Stimulated activated naive CD8-positive, alpha-beta T cell treated with anti-CD3 and anti-CD28 coated beads, Interleukin-15, amount 100 ng/mL, for 72 hours (primary cell): ENCODE data around the gene BRD3OS.

Experiments
- ATAC-seq: fragments of 150-1000 bp; cut with Tn5 transposase; 2 replicates; pipeline ENCODE4 v1.10.0; 2021; ENCODE audit warnings: mild to moderate bottlenecking, moderate library complexity
- DNase-seq, 2 donors: peaks; one replicate each; pipeline ENCODE4 v3.0.0; 2021 to 2022
- H3K27ac Mint-ChIP-seq, 2 donors: one replicate each; pipeline ENCODE4 v1.8.0; 2022; ENCODE audit warnings: mild to moderate bottlenecking in 2 of 2, mixed read lengths in 2 of 2, moderate library complexity in 2 of 2
- H3K27me3 Mint-ChIP-seq: one replicate; pipeline ENCODE4 v1.8.0; 2022; ENCODE audit warnings: mixed read lengths
- H3K4me1 Mint-ChIP-seq: one replicate; pipeline ENCODE4 v1.8.0; 2022; ENCODE audit warnings: mild to moderate bottlenecking, mixed read lengths
- H3K4me3 Mint-ChIP-seq, 2 donors: one replicate each; pipeline ENCODE4 v1.8.0; 2022; ENCODE audit warnings: mild to moderate bottlenecking in 2 of 2, mixed read lengths in 2 of 2, moderate library complexity in 1 of 2
- H3K9me3 Mint-ChIP-seq, 2 donors: one replicate each; pipeline ENCODE4 v1.8.0; 2022; ENCODE audit warnings: mixed read lengths in 2 of 2

Gene BRD3OS, protein sequence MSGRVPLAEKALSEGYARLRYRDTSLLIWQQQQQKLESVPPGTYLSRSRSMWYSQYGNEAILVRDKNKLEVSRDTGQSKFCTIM

GRCh38 chr9:134024828-134025605 lies at the start of gene BRD3OS:
Gene BRD3OS (plus strand): TSS chr9:134025481. CDS start chr9:134026748, 1,267 bp downstream.
- Mint-ChIP-seq H3K27ac (peak within 1 kb of the TSS; percentile 59 to 87), H3K4me3 (peak within 1 kb of the TSS; percentile 86 to 90), H3K27me3 (no peaks in the 10 kb centered on the region), H3K9me3 (no peaks in the 10 kb centered on the region), H3K4me1 (peaks cover 16% of the 10 kb centered on the region)
- ATAC-seq (peak; percentile 96), DNase-seq (peak; percentile 93 to 95)

DNA sequence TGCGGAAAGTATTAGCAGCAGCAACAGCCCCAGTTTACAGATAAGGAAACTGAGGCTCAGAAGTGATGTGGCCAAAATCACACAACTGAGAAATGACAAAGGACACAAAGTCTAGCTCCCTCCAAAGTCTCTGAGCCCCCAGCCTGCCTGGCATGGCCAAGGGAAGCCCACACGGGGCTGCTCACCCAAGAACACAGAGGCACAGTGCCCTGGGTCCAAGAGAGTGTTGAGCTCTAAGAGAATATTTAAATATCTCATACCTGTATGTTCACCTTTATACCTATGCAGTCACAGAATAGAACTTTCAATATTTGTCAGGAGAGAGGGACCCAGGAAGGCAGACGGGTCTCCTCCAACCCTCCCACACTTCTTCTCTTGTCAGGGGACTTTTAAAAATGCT lies 49.8 kb upstream of the BRD3OS start:
- DNase-seq = no peak
- H3K9me3 Mint-ChIP-seq = no peaks in the 10 kb centered on the region
- ATAC-seq = no peak
- H3K4me1 Mint-ChIP-seq = no peaks in the 10 kb centered on the region
- peaks cover under 1% of the 10 kb centered on the region for H3K27me3 Mint-ChIP-seq
- peak overlapping the region; percentile 25 to 79 for H3K27ac Mint-ChIP-seq
- H3K4me3 Mint-ChIP-seq = no peak overlapping the region

- H3K4me3 Mint-ChIP-seq = no peak overlapping the region
- H3K9me3 Mint-ChIP-seq = no peaks in the 10 kb centered on the region
- no peaks in the 10 kb centered on the region for H3K4me1 Mint-ChIP-seq
- H3K27me3 Mint-ChIP-seq = peaks cover 8% of the 10 kb centered on the region
- H3K27ac Mint-ChIP-seq = no peak overlapping the region
- ATAC-seq = no peak
- no peak for DNase-seq
Observed at GRCh38 chr9:133976191-133976861, 49.0 kb upstream of the BRD3OS start.

DNA sequence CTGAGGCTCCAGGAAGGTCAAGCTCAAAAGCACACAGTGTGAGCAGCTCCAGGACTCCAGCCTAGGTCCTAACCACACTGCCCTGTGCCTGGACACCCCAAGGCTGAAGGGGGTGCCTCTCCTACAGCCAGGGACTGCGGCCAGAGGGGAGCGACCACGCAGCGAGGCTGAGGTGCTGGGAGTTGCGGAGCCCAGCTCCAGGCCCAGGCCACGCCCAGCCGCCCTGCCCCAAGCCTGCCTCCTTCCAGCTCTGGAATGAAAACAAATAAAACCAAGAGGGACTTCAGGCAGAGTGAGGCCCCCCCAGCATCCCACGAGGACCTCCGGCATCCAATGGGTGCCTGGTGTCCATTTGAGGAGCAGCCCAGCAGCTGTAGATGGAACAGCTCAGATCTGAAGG lies 48.4 kb upstream of the BRD3OS start:
- Mint-ChIP-seq H3K4me1 (no peaks in the 10 kb centered on the region), H3K4me3 (no peak overlapping the region), H3K27ac (no peak overlapping the region), H3K9me3 (no peaks in the 10 kb centered on the region), H3K27me3 (peaks cover 8% of the 10 kb centered on the region)
- DNase-seq = no peak
- no peak for ATAC-seq

- DNase-seq (no peak), ATAC-seq (no peak)
- Mint-ChIP-seq H3K27ac (peak overlapping the region in 1 of 2 donors; percentile 27), H3K27me3 (peaks cover 8% of the 10 kb centered on the region), H3K9me3 (no peaks in the 10 kb centered on the region), H3K4me3 (no peak overlapping the region), H3K4me1 (no peaks in the 10 kb centered on the region)
Observed at GRCh38 chr9:133977421-133978201, 47.7 kb upstream of the BRD3OS start.

DNA sequence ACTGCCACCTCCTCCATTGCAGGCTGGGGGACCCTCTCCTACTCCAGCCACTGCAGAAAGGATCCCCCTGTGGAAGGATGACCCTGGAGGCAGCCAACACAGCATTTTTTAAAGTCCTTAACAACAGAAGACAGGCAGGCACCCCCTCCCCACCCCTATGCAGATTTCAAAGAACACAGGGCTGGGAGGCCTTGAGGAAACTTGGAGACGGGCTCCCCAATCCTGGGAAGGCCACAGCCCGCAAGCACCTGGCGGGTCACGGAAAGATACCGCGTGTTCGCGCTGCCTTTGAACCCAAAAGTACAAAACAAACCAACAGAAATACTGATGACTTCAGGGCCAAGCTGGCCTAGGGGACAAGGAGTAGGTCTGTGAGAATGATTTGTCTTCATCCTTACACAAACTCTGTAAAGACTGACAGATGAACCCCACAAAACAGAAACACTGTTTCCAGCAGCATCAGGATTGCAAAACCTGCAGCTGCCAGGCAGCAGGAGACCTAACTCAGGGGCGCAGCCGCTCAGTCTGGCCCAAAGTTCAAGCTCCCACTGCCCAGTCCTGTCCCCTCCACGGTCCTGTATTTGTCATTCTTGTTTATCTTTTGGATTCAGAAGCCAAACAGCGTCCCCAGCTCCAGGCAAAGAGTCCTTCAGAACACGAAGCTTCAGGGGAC lies 46.9 kb upstream of the BRD3OS start:
- DNase-seq (no peak), ATAC-seq (no peak)
- Mint-ChIP-seq H3K4me3 (no peak overlapping the region), H3K27ac (no peak overlapping the region), H3K27me3 (peaks cover 8% of the 10 kb centered on the region), H3K4me1 (no peaks in the 10 kb centered on the region), H3K9me3 (no peaks in the 10 kb centered on the region)

DNA sequence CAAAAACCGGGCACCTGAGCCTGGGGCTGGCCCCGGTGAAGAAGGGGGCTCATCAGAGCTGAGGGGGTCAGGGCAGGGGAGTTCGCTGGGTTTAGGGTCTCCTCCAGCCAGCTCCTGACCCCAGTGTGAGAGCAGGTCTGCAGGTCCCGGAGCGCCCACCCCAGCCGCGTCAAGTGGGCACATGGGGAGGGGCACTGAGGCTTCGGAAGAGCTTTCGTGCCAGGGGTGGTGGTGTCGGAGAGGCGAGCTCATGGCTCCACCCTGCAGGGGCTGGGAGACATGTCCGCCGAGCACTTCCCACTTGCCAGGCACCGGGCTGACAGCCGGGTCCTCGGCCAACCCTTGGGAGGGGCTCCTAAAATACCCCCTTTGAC lies 46.4 kb upstream of the BRD3OS start:
- no peak for ATAC-seq
- no peak for DNase-seq
- Mint-ChIP-seq H3K4me3 (no peak overlapping the region), H3K27me3 (peaks cover 8% of the 10 kb centered on the region), H3K9me3 (no peaks in the 10 kb centered on the region), H3K27ac (no peak overlapping the region), H3K4me1 (no peaks in the 10 kb centered on the region)

- ATAC-seq (no peak), DNase-seq (no peak)
- H3K4me1 Mint-ChIP-seq = no peaks in the 10 kb centered on the region
- no peaks in the 10 kb centered on the region for H3K9me3 Mint-ChIP-seq
- no peak overlapping the region for H3K4me3 Mint-ChIP-seq
- peaks cover 8% of the 10 kb centered on the region for H3K27me3 Mint-ChIP-seq
- H3K27ac Mint-ChIP-seq = no peak overlapping the region
Observed at GRCh38 chr9:133979273-133979920, 45.9 kb upstream of the BRD3OS start.

DNA sequence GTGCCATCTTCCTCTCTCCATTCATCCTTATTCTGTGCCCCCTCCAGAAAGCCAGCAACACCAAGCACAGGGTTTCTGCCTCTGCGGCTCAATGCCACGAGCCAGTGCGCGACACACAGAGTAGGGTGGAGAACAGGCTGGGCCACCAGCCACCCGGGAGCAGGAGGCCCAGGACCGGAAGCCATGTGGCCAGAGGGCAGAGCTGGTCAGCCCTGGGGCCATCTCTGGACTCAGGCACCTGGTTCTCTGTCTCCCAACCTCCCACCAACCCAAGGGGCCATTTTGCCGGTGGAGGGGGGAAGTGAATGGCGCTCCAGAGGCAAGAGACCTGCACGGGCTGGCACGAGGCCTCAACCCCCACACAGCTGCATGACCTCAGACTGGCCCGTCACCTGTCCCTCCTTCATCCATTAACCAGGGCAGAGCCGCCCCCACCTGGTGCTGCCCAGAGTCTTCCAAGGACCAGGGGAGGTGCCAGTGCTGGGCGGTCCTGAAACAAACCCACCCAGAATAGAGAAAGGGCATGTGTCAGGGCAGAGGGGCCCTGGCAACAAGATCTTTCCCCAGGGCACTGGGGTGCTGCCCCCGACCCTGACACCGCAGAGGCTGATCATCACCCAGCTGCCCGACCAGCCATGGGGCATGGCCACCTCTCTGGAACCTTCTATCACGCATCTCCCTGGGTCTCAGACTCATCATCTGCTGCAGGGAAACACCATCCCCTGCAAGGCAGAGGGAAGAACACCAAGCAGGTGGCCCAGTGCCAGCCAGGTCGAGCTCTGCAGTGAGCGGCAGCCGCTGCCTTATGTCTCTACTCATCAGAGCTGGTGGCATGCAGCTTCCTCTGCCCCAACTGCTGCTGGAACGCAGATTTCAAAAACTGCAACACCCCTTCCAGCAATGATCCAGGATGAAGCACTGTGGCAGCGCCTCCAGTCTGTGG lies 45.1 kb upstream of the BRD3OS start:
- Mint-ChIP-seq H3K9me3 (no peaks in the 10 kb centered on the region), H3K4me3 (no peak overlapping the region), H3K27ac (no peak overlapping the region), H3K4me1 (no peaks in the 10 kb centered on the region), H3K27me3 (peaks cover 8% of the 10 kb centered on the region)
- ATAC-seq = no peak
- no peak for DNase-seq

GRCh38 chr9:133980864-133981588 lies 44.3 kb upstream of the BRD3OS start:
- no peaks in the 10 kb centered on the region for H3K4me1 Mint-ChIP-seq
- H3K9me3 Mint-ChIP-seq = no peaks in the 10 kb centered on the region
- H3K27me3 Mint-ChIP-seq = peaks cover 8% of the 10 kb centered on the region
- no peak overlapping the region for H3K4me3 Mint-ChIP-seq
- ATAC-seq (no peak), DNase-seq (no peak)
- H3K27ac Mint-ChIP-seq = peak overlapping the region in 1 of 2 donors; percentile 87

- no peaks in the 10 kb centered on the region for H3K4me1 Mint-ChIP-seq
- no peaks in the 10 kb centered on the region for H3K9me3 Mint-ChIP-seq
- ATAC-seq = no peak
- H3K4me3 Mint-ChIP-seq = no peak overlapping the region
- H3K27ac Mint-ChIP-seq = no peak overlapping the region
- DNase-seq = no peak
- H3K27me3 Mint-ChIP-seq = peaks cover 8% of the 10 kb centered on the region
Observed at GRCh38 chr9:133981589-133981957, 43.7 kb upstream of the BRD3OS start.

- no peaks in the 10 kb centered on the region for H3K4me1 Mint-ChIP-seq
- DNase-seq = no peak
Observed at GRCh38 chr9:133981958-133982681, 43.2 kb upstream of the BRD3OS start.

More at GRCh38 chr9:133981958-133982681, 43.2 kb upstream of the BRD3OS start:
- H3K27ac Mint-ChIP-seq = peak overlapping the region in 1 of 2 donors; percentile 74
- peaks cover 8% of the 10 kb centered on the region for H3K27me3 Mint-ChIP-seq
- no peaks in the 10 kb centered on the region for H3K9me3 Mint-ChIP-seq
- no peak for ATAC-seq
- H3K4me3 Mint-ChIP-seq = no peak overlapping the region
